Head of caudate nucleus (tissue), 42 donors: Measurements from ENCODE around the gene FXYD1.
"Not testable (repeated sequence)": the region's sequence is repeated elsewhere in the genome, so short reads cannot be mapped to it uniquely, and the experiment has no call there.

Experiments
- DNase-seq, 42 donors: peaks; one replicate each; pipeline versions ENCODE4 v3.0.0 to v3.0.0-alpha.2; 2020 to 2021; ENCODE audit warnings: mixed read lengths in 7 of 42
- intact Hi-C: fragments of 100-400 bp; cut with DNase I; formaldehyde crosslinking; loops from one replicate; pipeline ENCODE4 v1.15.0; 2022

Gene FXYD1

GRCh38 chr19:35136231-35136630 is 2.4 kb upstream of the FXYD1 start:
- intact Hi-C loops, result loop anchor here (5.0 kb wide), 1 partner anchor 69 kb away; no protein-coding TSS in a partner anchor
- DNase-seq, result no peak

GRCh38 chr19:35136977-35137702 is 1.5 kb upstream of the FXYD1 start:
- intact Hi-C loops, result loop anchor here (5.0 kb wide), 1 partner anchor 70 kb away; no protein-coding TSS in a partner anchor

GRCh38 chr19:35140207-35140961 is 1.8 kb downstream of the FXYD1 start:
- no peak for DNase-seq

More at GRCh38 chr19:35136977-35137702, 1.5 kb upstream of the FXYD1 start:
- DNase-seq, result no peak

GRCh38 chr19:35140962-35141836 is 2.6 kb downstream of the FXYD1 start:
- peak; percentile 88 to 98 (median 96) for DNase-seq
- intact Hi-C loops, result loop anchor here (5.0 kb wide), 1 partner anchor 126 kb away; the partner anchor contains the start of gene USF2

More at GRCh38 chr19:35140207-35140961, 1.8 kb downstream of the FXYD1 start:
- intact Hi-C loops, result loop anchor here (5.0 kb wide), 1 partner anchor 127 kb away; the partner anchor contains the start of gene USF2

- intact Hi-C loops, result loop anchor here (5.0 kb wide), 1 partner anchor 125 kb away; the partner anchor contains the start of gene USF2
- DNase-seq, result peak in 2 of 42 donors; percentile 24 to 44
Observed at GRCh38 chr19:35141837-35142605, 3.4 kb downstream of the FXYD1 start.

- intact Hi-C loops, result loop anchor here (5.0 kb wide), 1 partner anchor 125 kb away; the partner anchor contains the start of gene USF2
- peak in 37 of 42 donors; percentile 48 to 87 (median 73) for DNase-seq
Observed at GRCh38 chr19:35142606-35143230, 4.1 kb downstream of the FXYD1 start.

GRCh38 chr19:35143231-35143715 is 4.6 kb downstream of the FXYD1 start, which contains the start of gene FXYD7:
FXYD7 (plus strand) TSS chr19:35143255; CDS start chr19:35143334, 79 bp downstream.
- peak in 21 of 42 donors; percentile 39 to 76 (median 61) for DNase-seq
- intact Hi-C loops, result loop anchor here (5.0 kb wide), 1 partner anchor 124 kb away; the partner anchor contains the start of gene USF2

- no peak for DNase-seq
- intact Hi-C loops, result loop anchor here (5.0 kb wide), 1 partner anchor 123 kb away; the partner anchor contains the start of gene USF2
Observed at GRCh38 chr19:35143818-35144217, 5.2 kb downstream of the FXYD1 start.

- DNase-seq, result peak in 1 of 42 donors; percentile 56
- intact Hi-C loops, result loop anchor here (5.0 kb wide), 1 partner anchor 123 kb away; the partner anchor contains the start of gene USF2
Observed at GRCh38 chr19:35144259-35144599, 5.6 kb downstream of the FXYD1 start.

- intact Hi-C loops, result loop anchor here (5.0 kb wide), 1 partner anchor 122 kb away; the partner anchor contains the start of gene USF2
- DNase-seq, result peak in 31 of 42 donors; percentile 36 to 90 (median 69)
Observed at GRCh38 chr19:35144600-35145436, 6.2 kb downstream of the FXYD1 start.

- intact Hi-C loops, result no loop called here
Observed at GRCh38 chr19:35146746-35147459, 8.3 kb downstream of the FXYD1 start.

GRCh38 chr19:35149463-35149862 is 10.8 kb downstream of the FXYD1 start:
- no peak for DNase-seq
- intact Hi-C loops, result no loop called here

More at GRCh38 chr19:35146746-35147459, 8.3 kb downstream of the FXYD1 start:
- no peak for DNase-seq

- intact Hi-C loops, result no loop called here
- no peak for DNase-seq
Observed at GRCh38 chr19:35150445-35150844, 11.8 kb downstream of the FXYD1 start.

GRCh38 chr19:35151273-35152065 is 12.8 kb downstream of the FXYD1 start:
- intact Hi-C loops, result no loop called here
- no peak for DNase-seq

- DNase-seq, intact Hi-C loops: not testable (repeated sequence)
Observed at GRCh38 chr19:35153129-35153522, 14.5 kb downstream of the FXYD1 start.
